ENCODE results near the gene OBSCN. TPM values are rescaled to one million over a fixed set of nuclear protein-coding genes. Genes with fewer than 3 reads are reported as not detected.

The OBSCN gene
- total and polyA plus RNA-seq, 10 of the 15 experiments (the other 5 are each of a cell fraction or from before 2014, with no cell fraction given) = 0.01 to 0.36 (median 0.08) TPM; not detected in 2

DNA sequence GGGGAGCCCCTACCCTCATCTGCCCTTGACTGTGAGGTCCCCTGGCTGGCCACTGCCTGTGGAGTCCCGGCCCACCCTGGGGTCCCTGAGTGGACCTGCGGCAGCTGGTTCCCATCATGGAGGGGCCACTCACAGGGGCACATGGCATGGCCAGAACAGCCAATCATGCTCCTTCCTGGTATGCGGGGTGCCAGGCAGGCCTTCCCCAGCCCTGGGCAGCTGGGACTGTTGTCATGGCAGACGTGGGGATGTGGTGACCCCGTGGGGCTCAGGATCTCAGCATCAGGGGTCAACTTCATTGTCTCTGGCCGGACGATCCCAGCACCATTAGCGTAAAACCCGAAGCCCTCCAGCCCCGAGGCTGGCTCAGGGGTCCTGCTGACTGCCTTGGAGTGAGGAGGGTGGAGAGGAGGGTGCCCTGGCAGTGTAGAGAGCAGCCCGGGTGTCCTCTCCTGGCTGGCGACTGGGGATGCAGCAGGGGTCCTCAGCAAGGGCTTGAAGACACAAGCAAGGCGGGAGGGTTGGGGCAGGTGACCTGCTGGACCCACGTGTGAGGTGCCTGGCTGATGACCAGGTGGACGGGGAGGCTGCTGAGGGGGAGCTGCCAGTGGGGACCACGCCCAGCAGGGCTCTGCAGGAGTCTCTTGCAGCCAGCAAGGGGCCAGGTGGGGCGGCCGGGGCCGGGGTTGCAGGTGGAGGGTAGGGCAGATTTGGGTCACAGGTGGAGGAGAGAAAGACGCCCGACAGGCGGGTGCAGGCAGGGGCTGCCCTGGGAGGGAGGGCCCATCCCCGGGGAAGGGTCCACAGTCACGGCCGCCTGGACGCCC, 153.7 kb downstream of the OBSCN start (continued):
- TF ChIP-seq MYC (IDR thresholded peaks at IDR 0.05; ENCODE audit: insufficient read depth, insufficient read length, insufficient replicate concordance, low read length, severe bottlenecking) (no peak), FOXM1 (IDR thresholded peaks at IDR 0.05; ENCODE audit: low read depth, low read length) (no peak)
- TF ChIP-seq, protein P1, sequence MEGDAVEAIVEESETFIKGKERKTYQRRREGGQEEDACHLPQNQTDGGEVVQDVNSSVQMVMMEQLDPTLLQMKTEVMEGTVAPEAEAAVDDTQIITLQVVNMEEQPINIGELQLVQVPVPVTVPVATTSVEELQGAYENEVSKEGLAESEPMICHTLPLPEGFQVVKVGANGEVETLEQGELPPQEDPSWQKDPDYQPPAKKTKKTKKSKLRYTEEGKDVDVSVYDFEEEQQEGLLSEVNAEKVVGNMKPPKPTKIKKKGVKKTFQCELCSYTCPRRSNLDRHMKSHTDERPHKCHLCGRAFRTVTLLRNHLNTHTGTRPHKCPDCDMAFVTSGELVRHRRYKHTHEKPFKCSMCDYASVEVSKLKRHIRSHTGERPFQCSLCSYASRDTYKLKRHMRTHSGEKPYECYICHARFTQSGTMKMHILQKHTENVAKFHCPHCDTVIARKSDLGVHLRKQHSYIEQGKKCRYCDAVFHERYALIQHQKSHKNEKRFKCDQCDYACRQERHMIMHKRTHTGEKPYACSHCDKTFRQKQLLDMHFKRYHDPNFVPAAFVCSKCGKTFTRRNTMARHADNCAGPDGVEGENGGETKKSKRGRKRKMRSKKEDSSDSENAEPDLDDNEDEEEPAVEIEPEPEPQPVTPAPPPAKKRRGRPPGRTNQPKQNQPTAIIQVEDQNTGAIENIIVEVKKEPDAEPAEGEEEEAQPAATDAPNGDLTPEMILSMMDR (IDR thresholded peaks at IDR 0.05 in 2 of 3, conservative IDR thresholded peaks at IDR 0.05 in 1 of 3; ENCODE audit: control insufficient read depth in 2 of 3, extremely low read depth in 1 of 3, insufficient read depth in 1 of 3, low read depth in 3 of 3, low read length in 3 of 3) = no peak

DNA sequence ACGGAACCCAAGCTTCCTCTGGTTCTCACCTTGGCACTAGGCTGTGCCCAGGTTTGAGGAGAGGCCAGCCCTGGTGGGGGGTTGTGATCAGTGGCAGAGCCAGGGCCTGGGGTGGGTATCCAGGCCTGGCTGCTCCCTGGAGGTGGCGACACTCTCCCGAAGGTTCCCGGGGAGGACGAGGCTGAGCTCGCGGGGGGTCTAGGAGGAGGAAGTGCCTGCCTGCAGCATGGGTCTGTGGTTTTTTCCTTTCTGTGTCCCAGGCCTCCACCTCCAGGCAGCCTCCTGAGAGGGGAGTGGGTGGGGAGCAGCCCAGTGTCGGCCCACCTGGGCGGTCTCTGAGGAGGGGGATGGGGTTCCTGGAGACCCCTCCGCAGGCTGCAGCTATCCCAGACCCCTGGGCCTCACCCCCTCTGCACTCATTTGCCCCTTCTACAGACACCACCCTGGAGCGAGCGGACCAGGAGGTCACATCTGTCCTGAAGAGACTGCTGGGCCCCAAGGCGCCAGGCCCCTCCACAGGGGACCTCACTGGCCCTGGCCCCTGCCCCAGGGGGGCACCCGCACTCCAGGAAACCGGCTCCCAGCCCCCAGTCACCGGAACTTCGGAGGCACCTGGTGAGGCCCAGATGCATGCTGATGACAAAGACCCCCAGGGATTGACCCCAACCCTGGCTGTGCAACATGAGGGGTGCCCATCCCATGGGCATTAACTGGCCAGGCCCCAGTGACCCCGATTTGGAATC, 154.5 kb downstream of the OBSCN start:
- no peaks in the 10 kb centered on the region for H3K36me3 ChIP-seq (ENCODE audit: control insufficient read depth in 2 of 2, insufficient read depth in 2 of 2, low read length in 1 of 2)
- H3K4me1 ChIP-seq (ENCODE audit: control insufficient read depth, insufficient read depth, low read length) = no peaks in the 10 kb centered on the region
- intact Hi-C loops (cut with micrococcal nuclease; ENCODE audit: unreplicated experiment) = no loop called here
- ATAC-seq (no peak), DNase-seq (ENCODE audit: low read depth, low spot score) (no peak), FAIRE-seq (no peak)
- CTCF ChIA-PET = no interaction called here
- WGBS (ENCODE audit: insufficient coverage, insufficient replicate concordance, low lambda C conversion rate, missing lambda C conversion rate) = 14% methylated on average over 17 of the region's 18 CpGs
- SMC1A ChIA-PET (ENCODE audit: uncharacterized antibody, unreplicated experiment) = no interaction called here
- no peak overlapping the region for H3K4me2 ChIP-seq (ENCODE audit: control insufficient read depth, insufficient read depth)
- TF ChIP-seq CHD1 (IDR thresholded peaks at IDR 0.05; ENCODE audit: low read depth, low read length) (no peak), ESRRA (IDR thresholded peaks at IDR 0.05; ENCODE audit: low read length) (no peak), EED (IDR thresholded peaks at IDR 0.05; ENCODE audit: low read depth) (no peak)
- TF ChIP-seq, protein P2, sequence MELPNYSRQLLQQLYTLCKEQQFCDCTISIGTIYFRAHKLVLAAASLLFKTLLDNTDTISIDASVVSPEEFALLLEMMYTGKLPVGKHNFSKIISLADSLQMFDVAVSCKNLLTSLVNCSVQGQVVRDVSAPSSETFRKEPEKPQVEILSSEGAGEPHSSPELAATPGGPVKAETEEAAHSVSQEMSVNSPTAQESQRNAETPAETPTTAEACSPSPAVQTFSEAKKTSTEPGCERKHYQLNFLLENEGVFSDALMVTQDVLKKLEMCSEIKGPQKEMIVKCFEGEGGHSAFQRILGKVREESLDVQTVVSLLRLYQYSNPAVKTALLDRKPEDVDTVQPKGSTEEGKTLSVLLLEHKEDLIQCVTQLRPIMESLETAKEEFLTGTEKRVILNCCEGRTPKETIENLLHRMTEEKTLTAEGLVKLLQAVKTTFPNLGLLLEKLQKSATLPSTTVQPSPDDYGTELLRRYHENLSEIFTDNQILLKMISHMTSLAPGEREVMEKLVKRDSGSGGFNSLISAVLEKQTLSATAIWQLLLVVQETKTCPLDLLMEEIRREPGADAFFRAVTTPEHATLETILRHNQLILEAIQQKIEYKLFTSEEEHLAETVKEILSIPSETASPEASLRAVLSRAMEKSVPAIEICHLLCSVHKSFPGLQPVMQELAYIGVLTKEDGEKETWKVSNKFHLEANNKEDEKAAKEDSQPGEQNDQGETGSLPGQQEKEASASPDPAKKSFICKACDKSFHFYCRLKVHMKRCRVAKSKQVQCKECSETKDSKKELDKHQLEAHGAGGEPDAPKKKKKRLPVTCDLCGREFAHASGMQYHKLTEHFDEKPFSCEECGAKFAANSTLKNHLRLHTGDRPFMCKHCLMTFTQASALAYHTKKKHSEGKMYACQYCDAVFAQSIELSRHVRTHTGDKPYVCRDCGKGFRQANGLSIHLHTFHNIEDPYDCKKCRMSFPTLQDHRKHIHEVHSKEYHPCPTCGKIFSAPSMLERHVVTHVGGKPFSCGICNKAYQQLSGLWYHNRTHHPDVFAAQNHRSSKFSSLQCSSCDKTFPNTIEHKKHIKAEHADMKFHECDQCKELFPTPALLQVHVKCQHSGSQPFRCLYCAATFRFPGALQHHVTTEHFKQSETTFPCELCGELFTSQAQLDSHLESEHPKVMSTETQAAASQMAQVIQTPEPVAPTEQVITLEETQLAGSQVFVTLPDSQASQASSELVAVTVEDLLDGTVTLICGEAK (IDR thresholded peaks at IDR 0.05; ENCODE audit: borderline replicate concordance) = no peak
- TF ChIP-seq, protein P3, sequence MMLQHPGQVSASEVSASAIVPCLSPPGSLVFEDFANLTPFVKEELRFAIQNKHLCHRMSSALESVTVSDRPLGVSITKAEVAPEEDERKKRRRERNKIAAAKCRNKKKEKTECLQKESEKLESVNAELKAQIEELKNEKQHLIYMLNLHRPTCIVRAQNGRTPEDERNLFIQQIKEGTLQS (IDR thresholded peaks at IDR 0.05; ENCODE audit: borderline replicate concordance, extremely low read depth, low read depth, low read length) = no peak
- TF ChIP-seq, protein P4, sequence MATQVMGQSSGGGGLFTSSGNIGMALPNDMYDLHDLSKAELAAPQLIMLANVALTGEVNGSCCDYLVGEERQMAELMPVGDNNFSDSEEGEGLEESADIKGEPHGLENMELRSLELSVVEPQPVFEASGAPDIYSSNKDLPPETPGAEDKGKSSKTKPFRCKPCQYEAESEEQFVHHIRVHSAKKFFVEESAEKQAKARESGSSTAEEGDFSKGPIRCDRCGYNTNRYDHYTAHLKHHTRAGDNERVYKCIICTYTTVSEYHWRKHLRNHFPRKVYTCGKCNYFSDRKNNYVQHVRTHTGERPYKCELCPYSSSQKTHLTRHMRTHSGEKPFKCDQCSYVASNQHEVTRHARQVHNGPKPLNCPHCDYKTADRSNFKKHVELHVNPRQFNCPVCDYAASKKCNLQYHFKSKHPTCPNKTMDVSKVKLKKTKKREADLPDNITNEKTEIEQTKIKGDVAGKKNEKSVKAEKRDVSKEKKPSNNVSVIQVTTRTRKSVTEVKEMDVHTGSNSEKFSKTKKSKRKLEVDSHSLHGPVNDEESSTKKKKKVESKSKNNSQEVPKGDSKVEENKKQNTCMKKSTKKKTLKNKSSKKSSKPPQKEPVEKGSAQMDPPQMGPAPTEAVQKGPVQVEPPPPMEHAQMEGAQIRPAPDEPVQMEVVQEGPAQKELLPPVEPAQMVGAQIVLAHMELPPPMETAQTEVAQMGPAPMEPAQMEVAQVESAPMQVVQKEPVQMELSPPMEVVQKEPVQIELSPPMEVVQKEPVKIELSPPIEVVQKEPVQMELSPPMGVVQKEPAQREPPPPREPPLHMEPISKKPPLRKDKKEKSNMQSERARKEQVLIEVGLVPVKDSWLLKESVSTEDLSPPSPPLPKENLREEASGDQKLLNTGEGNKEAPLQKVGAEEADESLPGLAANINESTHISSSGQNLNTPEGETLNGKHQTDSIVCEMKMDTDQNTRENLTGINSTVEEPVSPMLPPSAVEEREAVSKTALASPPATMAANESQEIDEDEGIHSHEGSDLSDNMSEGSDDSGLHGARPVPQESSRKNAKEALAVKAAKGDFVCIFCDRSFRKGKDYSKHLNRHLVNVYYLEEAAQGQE (IDR thresholded peaks at IDR 0.05; ENCODE audit: low read depth, low read length) = no peak
- H3K9ac ChIP-seq (ENCODE audit: control insufficient read depth, insufficient read depth, low read length) = no peak overlapping the region
- H3K4me3 ChIP-seq = no peak overlapping the region
- no peak overlapping the region for H3K27ac ChIP-seq (ENCODE audit: control insufficient read depth, insufficient read depth)
- no peaks in the 10 kb centered on the region; a peak in 1 of 4 replicates for H3K27me3 ChIP-seq (replicated peaks in 1 of 2; ENCODE audit: control insufficient read depth in 2 of 2, insufficient read depth in 2 of 2, low read length in 1 of 2)
- no TSS peak for BruUV-seq (replicated peaks)
- POLR2A ChIA-PET = no interaction called here
- in situ Hi-C loops (cut with MboI) = no loop called here
- RAD21 ChIA-PET (ENCODE audit: unreplicated experiment) = no interaction called here
- H4K20me1 ChIP-seq (ENCODE audit: control insufficient read depth, insufficient read depth) = no peaks in the 10 kb centered on the region; the same call in 1 of the 2 replicates
- H3K9me3 ChIP-seq (replicated peaks; ENCODE audit: control insufficient read depth, insufficient read depth, low read length) = no peaks in the 10 kb centered on the region
- no peak overlapping the region for H2AFZ ChIP-seq (ENCODE audit: control insufficient read depth, low read depth, low read length)
- no peaks in the 10 kb centered on the region for H3K79me2 ChIP-seq (ENCODE audit: control insufficient read depth, insufficient read depth, low read length)
